ENCODE data around the gene ZBTB20. TPM values are rescaled to one million over a fixed set of nuclear protein-coding genes. Genes with fewer than 3 reads are reported as not detected.
"Not testable (repeated sequence)": the region's sequence is repeated elsewhere in the genome, so short reads cannot be mapped to it uniquely, and the experiment has no call there.

ZBTB20 gene
- 2.5 and 5.5 TPM in 2 replicates for total RNA-seq (2014; rRNA removed; shearing (Covaris generic))

DNA sequence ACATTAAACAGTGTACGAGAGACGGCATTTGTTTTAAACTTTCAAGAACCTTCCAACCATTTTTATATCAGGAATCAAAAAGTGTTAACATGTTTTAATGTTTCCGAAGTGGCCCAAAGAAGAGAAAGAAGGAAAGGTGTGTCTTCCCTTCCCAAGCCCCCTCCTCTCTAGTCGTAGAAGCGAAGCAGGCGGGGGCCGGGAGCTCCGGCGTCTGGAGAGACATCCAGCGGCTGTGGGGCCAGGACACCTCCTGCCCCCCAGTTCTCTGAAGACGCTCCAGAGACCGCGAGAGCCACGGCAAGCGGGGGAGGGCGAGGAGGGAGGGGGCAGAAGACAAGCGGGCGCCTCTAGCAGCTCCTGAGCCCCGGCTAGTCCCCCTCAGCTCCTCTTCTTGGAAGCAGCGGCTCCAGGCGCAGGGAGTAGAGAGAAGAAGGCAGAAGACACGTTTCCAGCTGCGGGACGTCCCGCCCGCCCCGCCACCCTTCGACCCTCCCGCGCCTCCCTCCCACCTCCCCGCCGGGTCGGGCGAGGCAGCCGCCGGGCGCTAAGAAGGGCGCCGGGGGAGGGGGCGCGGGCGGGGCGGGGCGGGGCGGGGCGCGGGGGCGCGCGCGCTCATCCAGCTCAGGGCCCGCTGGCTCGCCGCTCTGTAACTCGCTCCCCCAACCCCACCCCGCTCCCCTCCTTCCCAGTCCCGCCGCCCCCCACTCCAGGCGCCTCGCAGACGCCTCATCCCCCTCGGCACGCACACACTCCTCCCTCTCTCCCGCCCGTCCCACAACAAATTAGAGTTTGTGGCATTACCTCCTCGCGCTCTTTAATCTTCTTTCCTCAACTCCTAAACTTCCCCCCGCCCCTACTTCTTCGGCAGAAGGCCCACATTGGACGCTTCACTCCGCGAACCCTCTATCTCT is at the start of gene ZBTB20:
Gene ZBTB20 (minus strand): TSS at position 871 of the 911 bp plus-strand sequence.
- peak; percentile 78 for DNase-seq (ENCODE audit: low read depth)

DNA sequence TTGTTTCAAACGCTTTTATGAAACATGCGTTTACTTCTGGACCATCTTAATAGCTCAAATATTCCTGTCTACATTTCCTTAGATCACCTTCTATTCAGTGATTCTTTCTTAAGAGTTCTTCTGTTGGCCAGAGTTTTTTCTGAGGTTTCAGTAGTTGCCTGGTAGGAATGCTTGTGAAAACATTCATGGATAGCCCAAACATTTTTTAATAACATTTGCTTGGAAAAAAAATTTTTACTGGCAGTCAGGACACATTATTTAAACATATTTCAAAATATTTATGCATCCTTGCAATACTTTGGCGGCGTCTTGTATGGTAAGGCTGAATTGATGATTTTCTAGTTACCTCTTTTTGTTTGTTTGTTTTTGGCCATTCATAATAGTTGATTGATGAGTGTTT is 47.4 kb upstream of the ZBTB20 start:
- no peak for DNase-seq (ENCODE audit: low read depth)

DNA sequence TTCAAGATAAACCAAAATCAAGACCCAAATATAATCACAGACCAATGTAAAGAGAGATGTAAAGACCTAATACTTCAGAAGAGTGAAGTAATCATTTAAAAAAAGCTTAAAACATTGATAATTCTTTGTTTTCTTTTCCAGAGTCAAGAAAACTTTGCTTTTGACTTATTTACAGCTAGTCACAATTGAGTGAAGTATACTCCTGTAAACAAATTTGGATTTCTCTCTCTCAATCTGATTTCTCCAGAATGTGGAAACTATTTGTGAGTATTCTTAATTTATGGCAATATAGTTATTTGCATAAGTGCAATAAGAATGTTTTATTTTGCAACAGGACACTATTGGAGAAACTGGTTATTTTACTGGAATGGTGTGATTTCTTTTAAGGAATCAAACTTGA is 43.7 kb upstream of the ZBTB20 start:
- no peak for DNase-seq (ENCODE audit: low read depth)

DNA sequence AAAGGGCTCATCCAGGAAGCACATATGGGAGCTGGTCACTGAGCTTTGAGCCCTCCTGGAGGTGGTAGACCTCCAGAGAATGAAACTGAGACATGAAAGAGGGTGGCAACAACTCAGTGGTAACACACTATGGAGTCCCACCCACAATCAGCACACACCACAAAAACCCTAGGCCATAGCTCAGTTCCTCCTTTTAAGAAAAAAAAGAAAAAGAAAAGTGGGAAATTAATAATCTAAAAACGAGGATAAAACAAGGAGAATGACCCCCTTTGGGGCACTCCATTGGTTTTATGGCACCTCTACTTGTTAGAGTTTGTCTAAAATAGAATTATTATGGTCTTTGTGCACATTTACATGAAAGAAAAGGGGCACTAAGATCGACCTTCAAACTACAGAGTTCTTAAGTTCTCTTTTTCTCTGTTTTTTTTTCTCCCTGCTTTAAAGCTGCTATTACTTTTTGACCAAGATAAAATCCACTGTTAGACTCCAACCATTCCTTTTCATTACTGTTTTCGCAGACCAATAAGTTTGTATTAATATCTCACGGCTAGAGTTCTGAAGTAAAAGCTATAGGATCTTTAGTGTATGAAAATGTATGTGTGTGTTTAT is 40.2 kb upstream of the ZBTB20 start:
- DNase-seq (ENCODE audit: low read depth) = no peak

DNA sequence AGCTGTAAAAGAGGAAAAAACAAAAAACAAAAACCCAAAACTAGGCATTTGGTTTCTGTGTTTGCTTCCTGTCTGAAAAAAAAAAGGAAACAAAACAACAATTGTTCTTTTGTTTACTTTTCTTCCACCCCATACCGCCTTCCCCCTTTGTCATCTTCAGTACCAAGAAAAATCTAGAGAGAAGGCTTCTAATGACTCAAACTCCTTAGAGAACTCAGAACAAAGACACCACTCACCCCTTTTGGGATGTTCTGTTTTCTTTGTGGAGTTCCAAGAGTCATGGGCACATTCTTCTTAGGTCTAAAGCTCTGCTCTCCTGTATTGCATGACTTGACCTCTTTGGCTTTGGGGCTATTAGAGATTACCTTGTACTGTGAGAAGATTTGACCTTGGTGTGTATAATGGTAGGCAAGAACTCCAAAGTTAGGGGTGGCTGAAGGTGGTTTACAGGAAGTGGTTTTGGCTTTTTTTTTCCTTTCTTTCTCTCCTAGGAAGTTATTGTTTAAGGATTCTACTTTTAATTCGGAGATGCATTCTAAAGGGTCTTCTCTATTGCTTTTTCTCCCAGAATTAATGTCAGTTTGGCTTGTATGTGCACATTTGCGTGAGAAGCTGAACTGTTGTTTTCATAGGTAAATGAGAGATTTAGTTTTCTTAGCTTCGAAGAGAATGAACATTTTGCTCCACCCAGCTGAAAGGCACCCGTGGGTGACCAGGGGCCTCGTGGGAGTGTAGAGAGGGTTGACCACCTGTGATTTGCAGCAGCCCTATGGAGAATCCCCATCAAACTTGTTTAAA is 39.5 kb upstream of the ZBTB20 start:
- DNase-seq (ENCODE audit: low read depth) = no peak

DNA sequence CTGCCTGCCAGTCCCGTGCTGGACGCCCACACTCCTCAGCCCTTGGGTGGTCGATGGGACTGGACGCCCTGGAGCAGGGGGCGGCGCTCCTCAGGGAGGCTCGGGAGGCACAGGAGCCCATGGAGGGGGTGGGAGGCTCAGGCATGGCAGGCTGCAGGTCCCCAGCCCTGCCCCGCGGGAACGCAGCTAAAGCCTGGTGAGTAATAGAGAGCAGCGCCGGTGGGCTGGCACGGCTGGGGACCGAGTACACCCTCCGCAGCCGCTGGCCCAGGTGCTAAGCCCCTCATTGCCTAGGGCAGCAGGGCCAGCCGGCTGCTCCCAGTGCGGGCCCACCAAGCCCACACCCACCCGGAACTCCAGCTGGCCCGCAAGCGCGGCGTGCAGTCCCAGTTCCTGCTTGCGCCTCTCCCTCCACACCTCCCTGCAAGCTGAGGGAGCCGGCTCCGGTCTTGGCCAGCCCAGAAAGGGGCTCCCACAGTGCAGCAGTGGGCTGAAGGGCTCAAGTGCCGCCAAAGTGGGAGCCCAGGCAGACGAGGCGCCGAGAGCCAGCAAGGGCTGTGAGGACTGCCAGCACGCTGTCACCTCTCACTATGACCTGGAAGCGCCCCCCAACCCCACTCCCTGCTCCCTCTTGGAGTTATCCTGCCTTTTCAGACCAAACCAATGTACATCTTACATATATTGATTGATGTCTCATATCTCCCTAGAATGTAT is 37.9 kb upstream of the ZBTB20 start:
- not testable (repeated sequence) for DNase-seq (ENCODE audit: low read depth)

DNA sequence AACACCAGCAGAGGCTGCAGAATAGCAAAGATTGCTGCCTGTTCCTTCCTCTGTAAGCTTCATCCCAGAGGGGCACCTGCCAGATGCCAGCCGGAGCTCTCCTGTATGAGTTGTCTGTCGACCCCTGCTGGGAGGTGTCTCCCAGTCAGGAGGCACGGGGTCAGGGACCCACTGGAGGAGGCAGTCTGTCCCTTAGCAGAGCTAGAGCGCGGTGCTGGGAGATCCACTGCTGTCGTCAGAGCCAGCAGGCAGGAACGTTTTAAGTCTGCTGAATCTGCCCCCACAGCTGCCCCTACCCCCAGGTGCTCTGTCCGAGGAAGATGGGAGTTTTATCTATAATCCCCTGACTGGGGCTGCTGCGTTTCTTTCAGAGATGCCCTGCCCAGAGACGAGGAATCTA is 31.8 kb upstream of the ZBTB20 start:
- not testable (repeated sequence) for DNase-seq (ENCODE audit: low read depth)

DNA sequence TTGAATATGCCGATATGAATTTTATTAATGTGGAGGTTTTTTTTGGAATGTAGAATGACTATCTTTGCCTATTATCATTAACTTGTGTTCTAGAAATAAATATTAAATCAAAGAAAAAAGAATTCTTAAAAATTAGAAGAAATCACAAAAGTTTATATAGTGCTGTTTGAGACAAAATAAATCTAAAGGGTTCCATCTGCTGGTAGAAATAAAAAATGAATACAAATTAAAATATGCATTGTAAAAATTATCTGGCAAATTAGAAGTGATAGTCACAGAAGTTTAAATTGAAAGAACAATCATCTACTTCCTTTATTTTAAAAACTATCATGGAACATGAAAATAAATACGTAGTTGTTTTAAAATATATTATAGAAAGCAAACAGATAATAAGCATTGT is 22.7 kb upstream of the ZBTB20 start:
- no peak for DNase-seq (ENCODE audit: low read depth)

DNA sequence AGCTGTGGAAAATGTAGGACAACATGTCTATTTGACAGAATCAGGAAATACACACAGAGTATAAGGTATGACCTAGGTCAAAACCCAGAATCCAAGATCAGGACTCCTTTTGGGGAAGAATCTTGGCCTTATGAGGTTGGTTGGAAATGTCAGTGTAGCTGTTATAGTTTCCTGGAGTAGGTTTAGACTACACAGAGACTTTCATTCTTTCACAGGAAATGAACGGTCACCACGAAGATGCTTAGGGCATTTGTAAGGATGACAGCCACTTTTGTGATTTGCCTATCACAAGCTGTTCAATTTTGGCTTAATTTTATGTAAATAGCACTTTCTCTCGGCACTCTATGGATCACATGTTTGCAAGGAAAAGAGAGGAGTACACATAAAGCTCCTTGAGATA is 18.6 kb upstream of the ZBTB20 start:
- no peak for DNase-seq (ENCODE audit: low read depth)

DNA sequence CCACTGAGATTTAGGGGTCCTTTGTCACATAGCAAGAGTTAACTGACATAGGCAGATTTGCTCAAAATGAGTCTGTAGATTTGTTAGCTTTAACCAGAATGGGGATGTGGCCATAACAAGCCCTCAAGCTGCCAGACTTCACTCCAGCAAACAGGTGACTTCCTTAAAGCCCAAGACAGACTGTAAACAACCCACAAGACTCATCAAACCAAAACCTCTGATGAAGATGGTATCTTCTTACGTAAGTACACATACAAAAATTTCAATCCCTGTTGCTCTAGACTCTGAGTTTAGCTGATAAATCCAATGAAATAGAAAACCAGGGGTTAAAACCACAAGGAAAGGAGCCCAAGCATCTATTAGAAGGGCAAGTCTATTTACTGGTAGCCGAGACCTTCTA is 18.2 kb upstream of the ZBTB20 start:
- no peak for DNase-seq (ENCODE audit: low read depth)

DNA sequence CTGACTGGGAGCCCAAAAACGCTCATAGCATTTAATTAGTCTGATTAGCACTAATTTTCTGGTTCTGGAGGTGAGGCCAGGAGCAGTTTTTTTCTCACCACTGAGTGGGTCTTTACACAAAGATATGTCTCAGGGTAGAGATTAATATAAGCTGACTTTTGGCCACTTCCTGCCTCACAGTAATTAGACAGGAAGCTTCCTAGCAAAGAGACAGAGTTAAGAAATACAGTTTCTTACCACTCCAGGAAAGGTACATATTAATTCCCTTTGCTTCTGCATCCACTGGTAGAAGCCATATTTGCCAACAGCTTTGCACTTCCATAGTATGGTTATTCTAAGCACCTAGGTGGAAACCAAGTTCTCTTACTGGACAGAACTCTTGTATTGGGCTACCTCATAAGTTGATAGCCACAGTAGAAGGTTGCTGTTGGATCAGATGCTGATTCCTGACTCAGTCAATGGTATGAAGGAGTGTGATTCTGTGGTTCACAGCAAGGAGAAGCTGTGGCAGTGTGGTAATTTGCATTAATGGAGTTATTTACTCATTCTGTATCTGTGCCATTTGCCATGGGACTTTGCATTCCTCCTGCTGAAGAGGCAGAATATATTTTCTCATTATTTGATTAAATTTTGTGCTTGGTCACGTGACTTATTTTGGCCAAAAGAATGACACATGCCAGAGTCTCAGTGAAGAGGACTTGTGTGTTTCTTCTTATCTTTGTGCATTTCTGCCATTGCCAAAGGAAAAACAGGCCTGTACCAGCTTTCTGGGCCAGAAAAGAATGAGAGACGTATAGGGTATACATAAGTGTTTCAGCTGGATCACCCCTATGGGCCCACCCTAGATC is 17.5 kb upstream of the ZBTB20 start:
- no peak for DNase-seq (ENCODE audit: low read depth)

DNA sequence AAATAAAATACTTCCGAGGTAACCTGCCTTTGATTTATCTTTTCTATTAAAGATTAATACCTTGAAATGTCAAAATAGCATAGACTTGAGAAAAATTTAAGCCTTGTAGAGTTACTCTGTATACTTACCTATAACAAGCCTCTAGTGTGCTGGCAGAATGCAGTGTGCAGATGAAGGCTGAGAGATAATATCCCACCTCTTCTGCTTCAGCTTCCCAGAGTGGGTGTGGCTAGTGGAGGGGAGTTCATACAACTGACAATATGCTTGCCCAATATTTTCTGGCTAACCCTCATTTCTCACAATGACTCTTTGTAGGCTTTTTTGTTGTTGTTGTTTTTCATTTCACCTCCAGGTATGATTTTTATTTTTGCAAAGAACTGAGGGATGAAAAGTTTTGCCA is 15.7 kb upstream of the ZBTB20 start:
- no peak for DNase-seq (ENCODE audit: low read depth)

DNA sequence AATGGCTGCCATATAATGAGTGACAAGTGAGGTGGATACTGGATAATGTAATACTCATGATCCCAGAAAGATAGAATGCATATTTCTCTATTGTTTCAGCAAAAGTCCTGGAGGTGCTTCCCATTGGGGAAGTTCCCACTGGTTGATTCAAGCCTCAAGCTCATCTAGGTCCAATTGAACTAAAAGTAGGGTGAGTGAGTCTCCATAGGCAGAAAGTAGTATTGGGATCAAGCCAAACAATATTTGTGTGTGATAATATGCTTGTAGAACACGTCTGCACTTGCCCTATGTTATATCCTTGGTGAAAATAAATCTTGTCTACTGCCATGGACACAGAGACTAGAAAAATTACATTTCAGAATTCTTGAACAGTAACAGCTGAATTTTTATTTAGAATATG is 14.8 kb upstream of the ZBTB20 start:
- no peak for DNase-seq (ENCODE audit: low read depth)

DNA sequence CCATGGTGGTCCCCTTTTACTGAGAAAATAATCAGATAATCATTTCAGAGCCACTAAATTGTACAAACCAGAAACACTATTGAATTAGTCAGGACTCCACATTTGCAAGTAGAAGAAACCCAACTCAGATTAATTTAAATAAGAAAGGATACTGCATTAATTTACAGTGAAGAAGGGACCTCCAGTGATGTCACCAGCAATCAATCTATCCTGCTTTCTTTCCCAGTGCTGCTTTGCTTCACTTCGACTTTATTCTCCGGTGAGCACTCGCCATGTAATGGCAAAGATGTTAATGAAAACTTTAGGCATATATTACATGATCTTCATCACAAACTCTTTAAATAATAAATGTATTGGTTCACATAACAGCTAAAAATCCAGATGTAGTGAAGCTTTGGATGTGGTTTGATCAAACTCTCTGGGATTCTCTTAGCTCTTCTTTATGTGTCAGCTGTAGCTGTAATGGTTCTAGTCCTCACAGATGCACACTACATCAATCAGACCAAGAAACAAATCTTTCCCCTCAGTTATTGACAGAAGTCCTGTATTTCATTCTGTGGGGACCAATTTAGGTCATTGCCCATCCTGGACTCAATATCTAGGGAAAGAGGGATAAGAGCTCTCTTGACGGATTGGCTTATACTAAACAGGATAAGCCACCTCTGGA is 14.2 kb upstream of the ZBTB20 start:
- DNase-seq (ENCODE audit: low read depth) = no peak

DNA sequence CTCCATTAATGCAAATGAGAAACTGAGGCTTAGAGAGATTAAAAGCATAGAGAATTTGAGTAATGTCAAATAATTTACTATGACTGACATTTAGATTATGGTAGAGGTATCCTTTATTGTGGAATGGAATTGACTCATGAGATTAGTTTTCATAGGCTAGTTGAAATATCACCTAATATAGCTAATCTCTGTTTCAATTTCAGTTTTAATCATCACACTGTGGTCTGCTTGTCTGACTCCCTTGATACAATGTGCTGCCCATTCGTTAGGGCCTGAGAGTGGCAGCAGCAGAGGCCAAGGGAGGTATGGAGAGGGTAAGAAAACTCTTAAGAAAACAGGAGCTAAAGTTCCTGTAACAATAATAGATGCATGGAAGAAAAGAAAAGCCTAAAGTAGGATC is 13.2 kb upstream of the ZBTB20 start:
- DNase-seq (ENCODE audit: low read depth) = no peak

DNA sequence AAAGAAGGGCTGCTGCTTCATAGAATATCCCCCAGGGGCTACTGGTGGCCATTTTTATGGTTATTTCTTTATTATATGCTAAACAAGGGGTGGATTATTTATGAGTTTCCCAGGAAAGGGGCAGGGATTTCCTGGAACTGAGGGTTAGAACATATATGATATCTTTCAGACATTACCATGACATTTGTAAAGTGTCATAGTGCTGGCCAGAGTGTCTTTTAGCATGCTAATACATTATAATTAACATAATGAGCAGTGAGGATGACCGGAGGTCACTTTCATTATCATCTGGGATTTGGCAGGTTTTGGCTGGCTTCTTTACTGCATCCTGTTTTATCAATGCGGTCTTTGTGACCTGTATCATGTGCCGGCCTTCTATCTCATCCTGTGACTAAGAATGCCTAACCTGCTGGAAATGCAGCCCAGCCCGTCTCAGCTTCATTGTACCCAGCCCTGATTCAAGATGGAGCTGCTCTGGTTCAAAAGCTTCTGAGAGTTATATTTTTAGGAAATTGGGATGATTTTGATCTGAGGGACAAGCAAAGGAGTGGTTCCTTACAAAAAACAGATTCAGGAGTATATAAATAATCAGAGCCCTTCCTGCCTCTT is 9.1 kb upstream of the ZBTB20 start:
- peak; percentile 8 for DNase-seq (ENCODE audit: low read depth)

DNA sequence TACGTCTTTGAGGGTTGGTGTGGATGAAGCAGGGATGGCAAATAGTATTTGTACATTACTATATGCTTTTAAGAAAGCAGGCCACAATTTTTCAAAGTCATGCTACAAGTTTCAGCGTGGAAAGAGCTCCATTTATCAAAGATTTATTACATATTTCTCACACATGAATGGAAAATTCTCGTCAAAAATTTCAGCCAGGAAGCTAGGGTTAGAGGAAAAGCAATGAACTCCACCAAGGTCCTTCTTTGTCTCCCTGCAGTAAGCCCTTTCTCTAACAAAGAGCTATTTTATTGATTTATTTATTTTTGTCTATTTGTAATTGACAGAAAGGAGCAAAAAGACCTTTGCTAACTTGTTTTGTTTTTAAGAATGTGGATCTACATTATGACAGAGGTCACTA is 7.5 kb upstream of the ZBTB20 start:
- DNase-seq (ENCODE audit: low read depth) = no peak

DNA sequence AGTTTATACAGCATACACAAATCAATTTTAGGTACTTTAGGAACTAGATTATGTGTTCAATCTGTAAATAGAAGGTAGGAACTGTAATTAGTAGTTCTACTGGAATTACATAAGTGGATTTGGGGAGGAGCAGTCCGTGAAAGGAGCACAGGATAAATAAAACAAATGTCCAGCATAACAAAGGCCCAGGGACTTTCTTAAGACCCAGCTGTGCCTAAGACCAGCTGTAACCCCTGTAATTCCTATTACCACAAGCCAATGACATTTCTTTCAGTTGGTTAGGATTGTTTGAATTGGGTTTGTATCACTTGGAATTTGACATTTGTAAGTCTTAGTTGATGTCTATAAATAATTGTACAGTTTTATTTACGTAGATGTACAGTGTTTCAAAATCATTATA is 4.8 kb upstream of the ZBTB20 start:
- DNase-seq (ENCODE audit: low read depth) = no peak

DNA sequence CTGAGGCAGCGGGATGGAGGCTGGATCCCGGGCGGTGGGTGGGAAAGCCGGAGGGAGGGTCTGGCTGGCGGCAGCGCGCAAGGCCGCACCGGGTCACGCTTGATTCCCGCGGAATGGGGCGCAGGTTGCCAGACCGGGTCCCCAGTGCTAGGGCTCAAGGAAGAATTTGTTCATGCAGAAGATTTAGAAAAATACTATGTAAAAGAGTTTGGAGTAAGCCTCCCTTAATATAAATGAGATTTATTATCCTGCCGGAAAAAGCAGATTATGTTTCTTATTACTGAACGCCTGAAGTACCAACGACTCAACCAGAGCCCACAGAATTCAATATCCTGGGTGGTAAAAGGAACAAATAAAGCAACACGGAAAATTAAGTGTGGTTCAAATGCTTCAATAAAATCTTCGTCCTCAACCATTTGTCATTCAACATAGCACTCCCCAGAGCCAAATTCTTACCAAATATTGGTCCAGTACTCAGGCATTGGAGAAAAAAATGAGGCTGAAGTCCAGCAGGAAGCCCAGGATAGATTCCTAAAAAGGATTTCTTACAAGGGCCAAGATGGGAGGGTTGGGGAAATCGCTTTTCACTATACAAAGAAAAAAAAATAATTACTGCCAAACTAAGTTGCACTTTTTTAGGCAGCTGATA is 1.2 kb upstream of the ZBTB20 start:
- peak; percentile 3 for DNase-seq (ENCODE audit: low read depth)

Data from Daoy (cell line).